HG02840 (cell line): ENCODE measurements around the gene MYH7.
"Not testable (repeated sequence)": the region's sequence is repeated elsewhere in the genome, so short reads cannot be mapped to it uniquely, and the experiment has no call there.

Experiments
- ATAC-seq: cut with Tn5 transposase; IDR thresholded peaks from one replicate; pipeline ENCODE4 v1.9.1; 2021; ENCODE audit warnings: mild to moderate bottlenecking, moderate library complexity, moderate number of reproducible peaks; ENCODE audit not compliant: unreplicated experiment, low FRiP score

The MYH7 gene

GRCh38 chr14:23435543-23436326 lies at the start of gene MYH7:
TSS of gene MYH7 (minus strand) at chr14:23435660. CDS start at chr14:23433732, 1,928 bp downstream.
- no peak for ATAC-seq

GRCh38 chr14:23483236-23483854 lies 47.9 kb upstream of the MYH7 start:
- ATAC-seq, result no peak

- no peak for ATAC-seq
Measured at GRCh38 chr14:23482823-23483148, 47.3 kb upstream of the MYH7 start.

GRCh38 chr14:23481979-23482822 lies 46.7 kb upstream of the MYH7 start:
- ATAC-seq, result no peak

GRCh38 chr14:23481362-23481970 lies 46.0 kb upstream of the MYH7 start:
- ATAC-seq, result no peak

- no peak for ATAC-seq
Measured at GRCh38 chr14:23478109-23478759, 42.8 kb upstream of the MYH7 start.

- ATAC-seq, result no peak
Measured at GRCh38 chr14:23470947-23471346, 35.5 kb upstream of the MYH7 start.

GRCh38 chr14:23469906-23470403 lies 34.5 kb upstream of the MYH7 start:
- no peak for ATAC-seq

- peak; percentile 98 for ATAC-seq
Measured at GRCh38 chr14:23469127-23469905, 33.9 kb upstream of the MYH7 start, which contains the start of gene NGDN. TSS of gene NGDN (plus strand) at chr14:23469703. CDS start at chr14:23469716, 13 bp downstream.

GRCh38 chr14:23468704-23469126 lies 33.3 kb upstream of the MYH7 start:
- no peak for ATAC-seq

- no peak for ATAC-seq
Measured at GRCh38 chr14:23465261-23465660, 29.8 kb upstream of the MYH7 start.

GRCh38 chr14:23464700-23465099 lies 29.2 kb upstream of the MYH7 start:
- ATAC-seq, result no peak

GRCh38 chr14:23460960-23461359 lies 25.5 kb upstream of the MYH7 start:
- no peak for ATAC-seq

GRCh38 chr14:23457587-23458445 lies 22.4 kb upstream of the MYH7 start:
- no peak for ATAC-seq

- ATAC-seq, result not testable (repeated sequence)
Measured at GRCh38 chr14:23456883-23457586, 21.6 kb upstream of the MYH7 start.

GRCh38 chr14:23454445-23454856 lies 19.0 kb upstream of the MYH7 start:
- no peak for ATAC-seq

GRCh38 chr14:23452237-23452636 lies 16.8 kb upstream of the MYH7 start:
- no peak for ATAC-seq

- ATAC-seq, result no peak
Measured at GRCh38 chr14:23450379-23450778, 14.9 kb upstream of the MYH7 start.
